Hepatocyte (in vitro differentiated cells): ENCODE measurements around the gene SH3PXD2A. TPM values are rescaled to one million over a fixed set of nuclear protein-coding genes. Genes with fewer than 3 reads are reported as not detected.

Experiments
- DNase-seq: peaks from one replicate; pipeline ENCODE4 v3.0.0-alpha.2; 2016; ENCODE audit warnings: low spot score
- H2AFZ ChIP-seq: fragments of 200-600 bp; sonication (generic); 2 replicates; pipeline ENCODE4 v1.6.0; 2016; ENCODE audit warnings: antibody characterized with exemption, mild to moderate bottlenecking
- H3K27ac ChIP-seq: fragments of 200-600 bp; sonication (generic); 2 replicates; pipeline ENCODE4 v1.5.1; 2016; ENCODE audit warnings: mild to moderate bottlenecking
- H3K27me3 ChIP-seq: fragments of 200-600 bp; sonication (generic); 2 replicates; pipeline ENCODE4 v1.6.1; 2016
- H3K36me3 ChIP-seq: fragments of 200-600 bp; sonication (generic); replicated peaks from 2 replicates; pipeline ENCODE4 v1.5.1; 2016; ENCODE audit warnings: low read depth; ENCODE audit not compliant: insufficient read depth
- H3K4me1 ChIP-seq: fragments of 200-600 bp; sonication (generic); 2 replicates; pipeline ENCODE4 v1.5.1; 2016; ENCODE audit warnings: mild to moderate bottlenecking, moderate library complexity; ENCODE audit not compliant: insufficient read depth
- H3K4me2 ChIP-seq: fragments of 200-600 bp; sonication (generic); 2 replicates; pipeline ENCODE4 v1.6.0; 2016
- H3K4me3 ChIP-seq: fragments of 200-600 bp; sonication (generic); 2 replicates; pipeline ENCODE4 v1.5.1; 2016; ENCODE audit warnings: mild to moderate bottlenecking
- H3K79me2 ChIP-seq: fragments of 200-600 bp; sonication (generic); 2 replicates; pipeline ENCODE4 v1.6.0; 2017; ENCODE audit warnings: mild to moderate bottlenecking
- H3K9me2 ChIP-seq: fragments of 200-600 bp; sonication (generic); replicated peaks from 2 replicates; pipeline ENCODE4 v1.6.0; 2017; ENCODE audit warnings: mild to moderate bottlenecking; ENCODE audit not compliant: insufficient read depth
- H3K9me3 ChIP-seq: fragments of 200-600 bp; sonication (generic); 2 replicates; pipeline ENCODE4 v1.5.1; 2016; ENCODE audit warnings: low read depth, mild to moderate bottlenecking
- H4K20me1 ChIP-seq: fragments of 200-600 bp; sonication (generic); 2 replicates; pipeline ENCODE4 v1.6.0; 2016; ENCODE audit warnings: mild to moderate bottlenecking; ENCODE audit not compliant: insufficient read depth, poor library complexity, severe bottlenecking
- CTCF ChIP-seq: fragments of 200-600 bp; sonication (generic); IDR thresholded peaks from 2 replicates; pipeline ENCODE4 v1.5.1; 2016; ENCODE audit warnings: antibody characterized with exemption, mild to moderate bottlenecking; ENCODE audit not compliant: poor library complexity
- EZH2 ChIP-seq: fragments of 200-600 bp; sonication (generic); IDR thresholded peaks from 2 replicates; pipeline ENCODE4 v1.6.1; 2016; ENCODE audit warnings: antibody characterized with exemption, mild to moderate bottlenecking, borderline replicate concordance
- EZH2phosphoT487 ChIP-seq: fragments of 200-600 bp; sonication (generic); IDR thresholded peaks from one replicate; pipeline ENCODE4 v1.6.1; 2018; ENCODE audit warnings: antibody characterized with exemption, mild to moderate bottlenecking, low read depth, moderate library complexity; ENCODE audit not compliant: unreplicated experiment, severe bottlenecking
- WGBS: methylation state at CpG from one replicate; pipeline ENCODE4 v1.1.6; 2016; ENCODE audit warnings: low lambda C conversion rate; ENCODE audit errors: missing lambda C conversion rate; 5-methylcytosine and 5-hydroxymethylcytosine counted together
- polyA plus RNA-seq: library from polyadenylated mRNA; unstranded; fragments of >200 nt; fragmentation: Nextera tagmentation; extraction: Ambion mirVana; gene quantifications from 2 replicates; pipeline ENCODE4 v1.2.1, GENCODE V29; 2016
- total RNA-seq: library from RNA; depleted of rRNA; stranded (reverse); fragments of >200 nt; gene quantifications from 2 replicates; pipeline ENCODE4 v1.2.3, GENCODE V29; 2014

Gene SH3PXD2A
- total and polyA plus RNA-seq, 2 experiments from 2014 or later, result 8.4 to 13.6 TPM

DNA sequence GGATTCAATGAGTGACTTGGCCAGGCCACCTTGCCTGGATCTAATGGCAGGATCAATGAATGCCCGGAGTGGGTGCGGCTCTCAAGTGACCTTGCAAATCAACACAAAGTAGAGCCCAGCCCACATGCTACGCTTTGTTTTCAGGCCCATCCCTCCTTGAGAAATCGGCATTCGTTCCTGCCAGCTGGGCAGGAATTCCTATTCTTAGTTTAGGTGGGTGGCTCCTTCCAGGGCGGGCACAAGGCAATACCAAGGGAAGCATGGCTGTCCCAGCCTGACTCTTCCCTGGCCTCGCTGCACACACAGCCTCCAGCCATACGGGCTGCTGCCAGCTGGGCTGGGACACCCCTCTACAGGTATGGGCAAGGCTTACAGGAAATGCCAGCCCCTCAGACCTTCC lies 119.3 kb downstream of the SH3PXD2A start:
- Histone ChIP-seq H2AFZ (no peak overlapping the region), H3K9me3 (no peaks in the 10 kb centered on the region), H3K27ac (no peak overlapping the region), H4K20me1 (no peaks in the 10 kb centered on the region), H3K4me2 (no peak overlapping the region), H3K27me3 (no peaks in the 10 kb centered on the region), H3K9me2 (no peaks in the 10 kb centered on the region), H3K36me3 (no peaks in the 10 kb centered on the region), H3K79me2 (no peaks in the 10 kb centered on the region), H3K4me1 (peaks cover 19% of the 10 kb centered on the region), H3K4me3 (no peak overlapping the region)
- no peak for DNase-seq
- TF ChIP-seq EZH2 (no peak), CTCF (no peak), EZH2phosphoT487 (no peak)
- 99% methylated on average over 8 of the region's 8 CpGs for WGBS

DNA sequence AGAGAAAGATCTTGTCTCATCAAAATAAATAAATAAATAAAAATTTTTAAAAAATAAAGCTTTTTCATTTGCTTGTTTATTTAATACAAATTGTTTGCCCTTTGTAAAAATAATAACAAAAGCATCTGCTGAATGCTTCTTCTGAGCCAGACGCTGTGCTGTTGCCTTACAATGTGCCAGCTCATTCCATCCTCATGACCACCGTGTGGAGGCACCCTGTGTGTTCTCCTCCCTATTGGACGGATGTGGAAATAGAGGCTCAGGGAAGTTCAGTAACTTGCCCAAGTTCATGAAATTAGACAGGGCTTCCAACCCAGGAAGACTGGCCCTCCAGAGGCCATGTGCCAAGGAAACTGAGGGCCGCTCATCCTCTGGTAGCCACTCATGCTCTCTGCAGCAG lies 120.6 kb downstream of the SH3PXD2A start:
- DNase-seq, result no peak
- no peaks in the 10 kb centered on the region for H4K20me1 ChIP-seq
- H3K4me1 ChIP-seq, result peaks cover 15% of the 10 kb centered on the region
- no peaks in the 10 kb centered on the region for H3K36me3 ChIP-seq
- no peaks in the 10 kb centered on the region for H3K9me2 ChIP-seq
- no peaks in the 10 kb centered on the region for H3K9me3 ChIP-seq
- TF ChIP-seq EZH2phosphoT487, result no peak
- no peak for TF ChIP-seq CTCF
- no peak for TF ChIP-seq EZH2
- H3K27me3 ChIP-seq, result no peaks in the 10 kb centered on the region
- H3K4me3 ChIP-seq, result no peak overlapping the region
- no peak overlapping the region for H2AFZ ChIP-seq
- WGBS, result 88% methylated on average over 4 of the region's 4 CpGs
- H3K4me2 ChIP-seq, result no peak overlapping the region
- no peak overlapping the region for H3K27ac ChIP-seq
- no peaks in the 10 kb centered on the region for H3K79me2 ChIP-seq

- H3K27ac ChIP-seq, result no peak overlapping the region
- H4K20me1 ChIP-seq, result no peaks in the 10 kb centered on the region
- no peaks in the 10 kb centered on the region for H3K36me3 ChIP-seq
- H3K9me2 ChIP-seq, result no peaks in the 10 kb centered on the region
- H3K79me2 ChIP-seq, result no peaks in the 10 kb centered on the region
- peaks cover 1% of the 10 kb centered on the region for H3K4me1 ChIP-seq
- no peak for TF ChIP-seq EZH2phosphoT487
- no peak for TF ChIP-seq EZH2
- TF ChIP-seq CTCF, result no peak
- H2AFZ ChIP-seq, result no peak overlapping the region
- H3K4me3 ChIP-seq, result no peak overlapping the region
- DNase-seq, result no peak
- no peaks in the 10 kb centered on the region for H3K9me3 ChIP-seq
- H3K27me3 ChIP-seq, result no peaks in the 10 kb centered on the region
- H3K4me2 ChIP-seq, result no peak overlapping the region
- 54% methylated on average over 6 of the region's 6 CpGs for WGBS
Measured at GRCh38 chr10:103733045-103733419, 122.3 kb downstream of the SH3PXD2A start.
